HT1080 (cell line): ENCODE measurements around the gene LRRC37A2. TPM values are rescaled to one million over a fixed set of nuclear protein-coding genes. Genes with fewer than 3 reads are reported as not detected.
"Not testable (repeated sequence)": the region's sequence is repeated elsewhere in the genome, so short reads cannot be mapped to it uniquely, and the experiment has no call there.

Experiments
- DNase-seq: peaks from one replicate; pipeline ENCODE4 v3.0.0-alpha.2; 2015; ENCODE audit warnings: low read depth
- small RNA-seq: library from RNA; depleted of rRNA; stranded (forward); fragments of <200 nt; gene quantifications from one replicate; pipeline ENCODE3, GENCODE V24; 2014
- total RNA-seq: library from RNA; depleted of rRNA; stranded (reverse); fragments of >200 nt; shearing (Covaris generic); gene quantifications from 2 replicates; pipeline ENCODE4 v1.2.3, GENCODE V29; 2014; rRNA removed

Gene LRRC37A2
- total RNA-seq, 1 experiment from 2014 or later = 3.3 TPM

DNA sequence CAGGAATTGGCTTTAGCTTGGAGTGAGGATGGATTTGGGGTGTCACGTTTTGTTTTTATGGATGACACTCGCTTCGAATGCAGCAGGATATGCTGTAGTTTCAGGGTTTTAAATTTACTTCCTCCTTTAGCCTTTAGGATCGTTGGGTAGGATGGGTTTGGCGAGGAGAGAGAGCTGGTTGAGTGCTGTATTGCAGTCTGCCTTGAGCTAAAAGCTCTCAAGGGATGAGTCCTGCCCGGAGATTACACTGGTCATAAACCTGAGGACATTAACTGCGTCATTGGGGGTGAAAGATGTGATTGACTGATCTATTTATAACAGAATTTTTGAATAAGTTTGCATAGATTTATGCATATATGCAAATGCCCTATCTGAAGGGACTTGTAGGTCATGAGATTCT is 79.1 kb downstream of the LRRC37A2 start:
- not testable (repeated sequence) for DNase-seq

GRCh38 chr17:46598344-46598931 is 86.2 kb downstream of the LRRC37A2 start:
- not testable (repeated sequence) for DNase-seq

DNA sequence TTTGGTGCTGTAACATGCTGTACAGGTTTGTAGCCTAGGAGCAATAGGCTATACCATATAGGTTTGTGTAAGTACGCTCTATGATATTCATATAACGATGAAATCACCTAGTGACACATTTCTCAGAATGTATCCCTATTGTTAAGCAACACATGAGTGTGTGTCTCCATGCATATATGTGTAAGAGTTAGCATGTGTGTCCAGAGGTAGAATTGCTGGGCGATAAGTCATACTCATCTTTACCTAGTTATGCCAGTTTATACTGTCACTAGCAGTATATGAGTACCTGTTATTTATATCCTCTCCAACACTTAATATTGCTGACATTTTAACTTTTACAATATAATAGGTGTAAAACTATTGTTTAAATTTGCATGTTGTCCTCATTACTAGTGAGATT is 88.5 kb downstream of the LRRC37A2 start:
- not testable (repeated sequence) for DNase-seq

DNA sequence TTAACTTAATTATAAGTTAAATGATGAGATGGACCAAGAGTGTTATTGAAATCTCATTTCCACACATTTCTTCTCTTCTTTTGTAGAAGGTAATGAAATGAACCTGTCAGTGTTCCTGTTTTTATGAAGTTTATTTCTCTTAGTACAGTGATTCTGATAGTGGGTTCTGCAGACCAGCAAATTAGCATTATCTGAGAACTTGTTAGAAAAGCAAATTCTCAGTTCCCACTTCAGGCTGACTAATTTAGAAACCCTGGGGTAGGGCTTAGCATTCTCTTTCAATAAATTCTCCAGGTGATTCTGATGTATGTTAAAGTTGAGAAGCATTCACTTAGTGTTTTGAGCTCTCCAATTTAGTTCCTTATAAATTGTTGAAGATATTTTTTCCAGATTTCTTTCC is 90.9 kb downstream of the LRRC37A2 start:
- DNase-seq = not testable (repeated sequence)

Small RNA genes lying within 50 kb of the gene (small RNA-seq; reads per million reads assigned to genes)
- not detected for gene RN7SL199P

Other genes starting within 250 kb of the LRRC37A2 start
- 1.2 and 1.4 TPM in 2 replicates for gene LRRC37A, start 217.3 kb upstream of the LRRC37A2 start, total RNA-seq
- gene ARL17B, start 150.7 kb upstream of the LRRC37A2 start, total RNA-seq = 2.4 and 7.4 TPM in 2 replicates
- 1.5 and 2.9 TPM in 2 replicates for gene ARL17A, start 67.2 kb downstream of the LRRC37A2 start, total RNA-seq
- 38.2 and 39.7 TPM in 2 replicates for gene NSF, start 78.2 kb downstream of the LRRC37A2 start, total RNA-seq